DND-41 (cell line): ENCODE results near the gene DOK4.

Experiments
- CTCF ChIP-seq: IDR thresholded peaks from 2 replicates; pipeline ENCODE4 v1.5.1; 2012; ENCODE audit warnings: borderline replicate concordance, low read length, moderate library complexity, mild to moderate bottlenecking; ENCODE audit not compliant: poor library complexity, severe bottlenecking; ENCODE audit errors: extremely low read depth
- EZH2 ChIP-seq: IDR thresholded peaks from 3 replicates; pipeline ENCODE4 v1.6.1; 2012; ENCODE audit warnings: borderline replicate concordance, low read depth, mild to moderate bottlenecking, moderate library complexity, low read length, inconsistent platforms; ENCODE audit not compliant: severe bottlenecking

DNA sequence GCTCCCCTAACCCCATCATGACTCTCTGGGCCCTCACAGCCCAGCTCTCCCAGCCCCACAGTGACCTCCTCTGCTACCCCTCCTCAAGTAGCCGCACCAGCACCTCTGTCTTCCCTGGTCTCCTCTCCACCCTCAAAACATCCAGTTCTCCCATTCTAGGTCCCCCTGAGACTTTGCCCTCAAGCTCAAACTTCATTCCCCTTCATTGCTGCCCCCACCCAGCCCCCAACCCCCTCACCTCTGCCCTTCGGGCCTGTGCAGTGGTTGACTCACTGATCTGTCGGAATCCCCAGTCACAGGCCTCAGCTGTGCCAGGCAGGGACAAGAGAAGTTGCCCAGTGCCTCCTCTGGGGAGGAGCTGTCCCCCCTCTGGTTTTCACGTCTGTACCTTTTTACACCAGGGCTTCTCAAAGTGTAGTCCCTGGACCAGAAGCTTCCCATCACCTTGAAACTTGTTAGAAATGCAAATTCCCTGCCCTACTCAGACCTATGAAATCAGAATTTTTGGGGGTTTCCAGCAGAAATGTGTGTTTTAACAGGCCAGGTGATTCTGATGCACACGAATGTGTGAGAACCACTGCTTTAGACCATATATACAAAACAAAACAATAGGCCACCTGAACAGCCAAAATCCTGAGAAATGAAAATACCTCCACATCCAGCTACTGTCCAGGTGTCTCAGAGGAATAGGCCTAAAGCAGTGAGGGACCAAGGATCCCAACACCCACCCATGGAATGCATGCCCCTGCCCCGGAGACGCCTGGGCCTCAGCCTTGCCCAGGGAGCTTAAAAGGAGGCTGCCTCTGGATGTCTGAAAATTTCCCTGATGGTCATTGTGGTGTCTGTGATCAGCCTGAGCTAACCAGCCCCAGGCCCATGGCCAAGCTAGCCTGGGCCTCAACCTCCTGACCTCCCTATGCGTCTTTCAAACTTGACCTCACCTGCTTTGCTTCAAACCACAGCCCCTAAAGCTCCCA, 853 bp upstream of the DOK4 start:
- TF ChIP-seq EZH2: no peak
- no peak for TF ChIP-seq CTCF
